Type B pancreatic cell (in vitro differentiated cells): ENCODE measurements around the gene ANXA3. TPM values are rescaled to one million over a fixed set of nuclear protein-coding genes. Genes with fewer than 3 reads are reported as not detected.

Experiments
- DNase-seq: peaks from one replicate; pipeline ENCODE4 v3.0.0; 2021; ENCODE audit warnings: mixed read lengths; ENCODE audit not compliant: unreplicated experiment; ENCODE audit errors: extremely low spot score
- H3K27ac Mint-ChIP-seq: 2 replicates; pipeline ENCODE4 v1.8.0; 2021; ENCODE audit warnings: mild to moderate bottlenecking, mixed read lengths
- H3K27me3 Mint-ChIP-seq: 2 replicates; pipeline ENCODE4 v1.8.0; 2021; ENCODE audit warnings: mixed read lengths
- H3K36me3 Mint-ChIP-seq: 2 replicates; pipeline ENCODE4 v1.8.0; 2021; ENCODE audit warnings: mixed read lengths
- H3K4me1 Mint-ChIP-seq: one replicate; pipeline ENCODE4 v1.8.0; 2021; ENCODE audit warnings: mixed read lengths; ENCODE audit not compliant: unreplicated experiment
- H3K4me3 Mint-ChIP-seq: 2 replicates; pipeline ENCODE4 v1.8.0; 2021; ENCODE audit warnings: mild to moderate bottlenecking, mixed read lengths
- H3K9me3 Mint-ChIP-seq: 2 replicates; pipeline ENCODE4 v1.8.0; 2021; ENCODE audit warnings: mixed read lengths
- total RNA-seq: library from RNA; stranded (reverse); gene quantifications from 2 replicates; pipeline ENCODE4 v1.2.1, GENCODE V29; 2021; ENCODE audit warnings: low replicate concordance
- TF ChIP-seq, protein P1 (sequence below): fragments of 200-600 bp; sonication (generic); conservative IDR thresholded peaks from 2 replicates; pipeline ENCODE4 v1.5.0; 2021; ENCODE audit warnings: antibody characterized with exemption, mild to moderate bottlenecking

The ANXA3 gene
- total RNA-seq, 1 donor from 2014 or later = 56.6 TPM

DNA sequence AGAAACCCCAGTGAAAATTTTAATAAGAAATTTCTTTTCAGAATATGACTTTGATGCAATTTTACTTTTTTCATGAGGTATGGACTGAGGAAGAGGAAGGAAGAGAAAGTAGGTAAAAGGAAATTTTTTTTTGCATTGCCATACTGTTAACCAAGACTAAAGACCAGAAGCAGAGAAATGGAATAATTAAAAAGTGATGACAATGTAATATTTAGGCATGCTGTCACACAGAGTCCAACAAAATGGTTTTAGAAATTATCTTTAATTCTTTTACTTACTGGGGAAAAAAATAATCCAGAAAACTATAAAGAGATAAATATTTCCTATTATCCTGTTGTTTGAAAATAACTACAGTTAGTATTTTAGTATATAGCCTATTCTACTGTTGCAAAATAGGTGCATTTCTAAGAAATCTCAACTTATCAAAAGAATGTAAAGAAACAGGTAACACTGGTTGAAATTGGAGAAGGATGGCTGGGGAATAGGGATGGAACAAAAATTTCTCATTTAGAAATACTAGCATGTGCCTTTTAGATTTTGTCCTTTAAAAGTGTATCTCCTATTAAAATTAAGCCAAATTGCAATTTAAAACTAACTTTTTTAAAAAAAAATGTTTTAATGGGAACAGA lies 92.6 kb downstream of the ANXA3 start:
- peaks cover 19% of the 10 kb centered on the region for H3K4me1 Mint-ChIP-seq
- peak overlapping the region; percentile 71 for H3K4me3 Mint-ChIP-seq
- H3K36me3 Mint-ChIP-seq = no peaks in the 10 kb centered on the region
- H3K27ac Mint-ChIP-seq = peak overlapping the region; percentile 88
- H3K9me3 Mint-ChIP-seq = no peaks in the 10 kb centered on the region
- no peaks in the 10 kb centered on the region for H3K27me3 Mint-ChIP-seq
- TF ChIP-seq, protein P1, sequence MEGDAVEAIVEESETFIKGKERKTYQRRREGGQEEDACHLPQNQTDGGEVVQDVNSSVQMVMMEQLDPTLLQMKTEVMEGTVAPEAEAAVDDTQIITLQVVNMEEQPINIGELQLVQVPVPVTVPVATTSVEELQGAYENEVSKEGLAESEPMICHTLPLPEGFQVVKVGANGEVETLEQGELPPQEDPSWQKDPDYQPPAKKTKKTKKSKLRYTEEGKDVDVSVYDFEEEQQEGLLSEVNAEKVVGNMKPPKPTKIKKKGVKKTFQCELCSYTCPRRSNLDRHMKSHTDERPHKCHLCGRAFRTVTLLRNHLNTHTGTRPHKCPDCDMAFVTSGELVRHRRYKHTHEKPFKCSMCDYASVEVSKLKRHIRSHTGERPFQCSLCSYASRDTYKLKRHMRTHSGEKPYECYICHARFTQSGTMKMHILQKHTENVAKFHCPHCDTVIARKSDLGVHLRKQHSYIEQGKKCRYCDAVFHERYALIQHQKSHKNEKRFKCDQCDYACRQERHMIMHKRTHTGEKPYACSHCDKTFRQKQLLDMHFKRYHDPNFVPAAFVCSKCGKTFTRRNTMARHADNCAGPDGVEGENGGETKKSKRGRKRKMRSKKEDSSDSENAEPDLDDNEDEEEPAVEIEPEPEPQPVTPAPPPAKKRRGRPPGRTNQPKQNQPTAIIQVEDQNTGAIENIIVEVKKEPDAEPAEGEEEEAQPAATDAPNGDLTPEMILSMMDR = no peak
- DNase-seq = no peak

DNA sequence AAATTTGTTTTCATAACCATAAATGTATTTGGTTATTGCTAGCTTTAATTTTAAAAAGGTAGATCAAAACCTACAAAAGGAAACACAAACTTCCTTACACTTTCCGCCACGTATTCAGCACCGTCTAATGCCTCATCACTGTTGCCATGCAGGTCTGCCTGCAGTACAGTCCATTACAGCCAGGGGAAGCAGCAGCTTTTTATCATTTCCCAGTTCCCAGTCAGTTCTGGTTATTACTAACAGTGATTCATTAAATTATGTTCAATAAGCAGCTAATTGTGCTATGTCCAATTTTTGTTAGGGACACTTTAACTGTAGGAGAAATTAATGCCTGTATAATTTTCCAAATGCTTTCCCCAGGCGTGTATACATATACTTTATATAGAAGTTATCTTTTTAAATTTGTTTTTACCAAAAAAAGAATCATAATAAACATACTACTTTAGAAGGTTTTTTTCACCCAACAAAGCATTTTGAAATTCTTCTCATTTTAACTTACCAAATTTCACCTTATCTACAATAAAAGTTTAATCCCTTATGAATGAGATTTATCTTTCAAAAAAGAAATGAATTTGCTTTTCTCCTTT lies 93.3 kb downstream of the ANXA3 start:
- H3K9me3 Mint-ChIP-seq = peaks cover 2% of the 10 kb centered on the region
- no peaks in the 10 kb centered on the region for H3K27me3 Mint-ChIP-seq
- no peak for DNase-seq
- no peaks in the 10 kb centered on the region for H3K36me3 Mint-ChIP-seq
- H3K4me3 Mint-ChIP-seq = peak overlapping the region; percentile 80
- peak overlapping the region; percentile 94 for H3K27ac Mint-ChIP-seq
- peaks cover 20% of the 10 kb centered on the region for H3K4me1 Mint-ChIP-seq
- TF ChIP-seq, protein P1 = peak; percentile 84

DNA sequence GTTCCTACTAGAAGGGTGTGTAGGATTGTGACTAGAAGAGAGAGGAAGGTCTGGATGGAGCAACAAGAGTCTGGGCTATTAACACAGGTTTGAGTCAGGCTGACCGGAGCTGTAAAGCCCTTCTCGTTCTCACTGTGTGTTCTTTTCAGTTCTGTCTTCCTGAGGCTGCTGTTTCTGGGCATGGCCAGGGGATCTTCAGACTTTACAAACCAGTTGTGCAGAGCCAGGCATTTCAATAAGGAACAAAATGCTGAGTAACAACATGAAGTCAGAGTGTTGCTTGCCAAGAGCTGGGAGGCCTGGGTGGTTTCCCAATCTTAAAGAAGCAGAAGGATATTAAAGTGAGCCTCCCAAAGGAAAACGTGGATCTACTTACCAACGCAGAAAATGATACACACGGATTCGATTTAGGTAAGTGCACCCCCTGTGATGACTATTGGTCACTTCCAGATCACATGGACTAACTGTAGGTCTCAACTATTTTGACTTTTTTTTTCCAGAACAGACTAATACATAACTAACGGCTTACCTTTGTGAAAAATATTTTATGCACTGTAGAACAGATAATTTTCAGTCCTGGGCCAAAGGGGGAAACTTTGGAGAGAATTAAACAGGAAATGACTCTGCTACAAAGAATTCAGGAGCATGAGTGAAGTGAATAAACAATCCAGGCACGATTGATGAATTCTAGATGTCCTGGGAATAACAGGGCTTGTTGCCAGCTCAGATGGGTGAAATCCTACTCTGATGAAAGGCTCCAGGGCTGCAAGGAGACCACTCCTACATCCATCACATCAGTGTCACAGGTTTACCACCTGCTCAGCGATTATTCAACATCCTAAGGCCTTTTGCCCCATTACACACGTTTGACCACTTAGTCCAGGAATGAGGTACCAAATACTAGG lies 94.5 kb downstream of the ANXA3 start:
- H3K36me3 Mint-ChIP-seq = no peaks in the 10 kb centered on the region
- no peaks in the 10 kb centered on the region for H3K27me3 Mint-ChIP-seq
- H3K4me1 Mint-ChIP-seq = peaks cover 25% of the 10 kb centered on the region
- H3K4me3 Mint-ChIP-seq = peak overlapping the region; percentile 12
- H3K9me3 Mint-ChIP-seq = peaks cover 6% of the 10 kb centered on the region
- TF ChIP-seq, protein P1 = no peak
- DNase-seq = no peak
- peak overlapping the region; percentile 94 for H3K27ac Mint-ChIP-seq

DNA sequence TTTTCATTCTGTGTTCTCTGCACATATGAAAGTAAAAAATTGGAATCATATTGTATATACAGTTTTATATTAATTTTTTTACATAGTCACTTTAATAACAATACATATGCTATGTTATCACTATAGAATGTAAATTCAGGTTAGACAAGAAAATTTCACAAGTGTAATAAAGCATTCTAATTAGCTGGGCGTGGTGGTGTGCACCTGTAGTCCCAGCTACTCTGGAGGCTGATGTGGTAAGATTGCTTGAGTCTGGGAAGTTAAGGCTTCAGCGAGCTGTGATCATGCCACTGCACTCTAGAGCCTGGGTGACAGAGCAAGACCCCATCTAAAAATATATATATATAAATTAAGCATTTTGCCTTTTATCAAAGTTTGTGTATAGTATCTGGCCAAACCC lies 95.7 kb downstream of the ANXA3 start:
- Mint-ChIP-seq H3K27ac (peak overlapping the region; percentile 42), H3K4me1 (peaks cover 25% of the 10 kb centered on the region), H3K36me3 (no peaks in the 10 kb centered on the region), H3K27me3 (no peaks in the 10 kb centered on the region), H3K9me3 (peaks cover 6% of the 10 kb centered on the region), H3K4me3 (no peak overlapping the region)
- TF ChIP-seq, protein P1 = no peak
- no peak for DNase-seq

DNA sequence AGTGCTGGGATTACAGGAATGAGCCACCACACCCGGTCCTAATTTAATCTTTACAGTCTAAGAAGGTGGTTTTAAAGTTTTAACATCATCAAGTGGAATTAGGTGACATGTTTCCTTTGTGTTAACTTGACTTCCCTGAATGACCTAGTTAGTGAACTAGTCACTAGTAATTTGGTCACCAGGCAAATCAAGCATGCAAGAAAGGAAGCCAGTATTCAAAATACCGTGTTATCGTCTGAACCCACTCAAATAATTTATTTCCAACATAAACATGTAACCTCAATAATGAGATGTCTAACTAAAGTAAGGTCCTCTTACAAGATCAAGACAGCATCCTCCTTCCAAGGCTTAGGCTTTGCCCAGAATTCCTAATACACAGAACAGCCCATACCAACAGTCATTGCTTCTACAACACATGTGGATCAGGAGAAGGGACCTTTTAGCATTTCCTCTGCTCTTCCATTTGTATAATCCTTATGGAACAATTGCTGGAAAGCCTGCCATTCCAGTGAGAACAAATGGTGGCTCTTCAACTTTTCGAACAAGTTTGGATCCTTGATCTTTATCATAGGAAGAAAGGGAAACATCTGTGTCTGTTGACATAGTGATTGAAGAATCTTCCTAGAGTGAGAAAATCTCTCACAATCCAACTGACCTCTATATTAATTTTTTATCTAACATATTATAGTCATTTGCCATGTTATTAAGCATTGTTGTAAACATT lies 97.2 kb downstream of the ANXA3 start:
- Mint-ChIP-seq H3K27ac (no peak overlapping the region), H3K27me3 (no peaks in the 10 kb centered on the region), H3K4me1 (peaks cover 28% of the 10 kb centered on the region), H3K9me3 (peaks cover 6% of the 10 kb centered on the region), H3K4me3 (no peak overlapping the region), H3K36me3 (no peaks in the 10 kb centered on the region)
- no peak for DNase-seq
- TF ChIP-seq, protein P1 = no peak
